ENCODE results near the gene AGO3.
A peak's percentile ranks its signal among the peaks of the same experiment; 100 is the strongest.

Gene AGO3

DNA sequence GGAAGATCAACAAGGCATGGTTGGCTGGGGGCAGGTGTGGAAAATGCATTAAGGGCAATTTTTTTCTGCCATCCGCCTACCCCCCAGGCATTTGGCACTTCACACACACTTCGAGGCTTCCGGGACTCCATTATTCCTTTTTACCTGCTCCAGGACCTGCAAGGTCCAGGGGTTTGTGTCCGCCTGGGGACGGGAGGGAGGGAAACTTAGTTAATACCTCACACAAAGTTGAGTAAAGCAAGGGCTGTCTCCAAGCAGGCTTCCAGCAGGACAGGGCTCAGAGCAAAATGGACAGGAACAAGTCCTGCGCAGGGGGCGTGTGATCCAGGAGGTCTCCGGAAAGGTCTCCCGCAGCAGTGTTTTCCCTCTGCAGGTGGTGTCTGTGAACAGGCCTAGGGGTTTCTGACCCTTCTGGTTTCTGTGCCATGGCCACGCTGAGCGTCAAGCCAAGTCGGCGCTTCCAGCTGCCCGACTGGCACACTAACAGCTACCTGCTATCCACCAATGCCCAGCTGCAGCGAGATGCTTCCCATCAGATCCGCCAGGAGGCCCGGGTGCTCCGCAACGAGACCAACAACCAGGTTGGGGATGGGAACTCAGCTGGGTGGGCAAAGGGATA is 153.7 kb downstream of the AGO3 start:
- DNase-seq, result no peak

DNA sequence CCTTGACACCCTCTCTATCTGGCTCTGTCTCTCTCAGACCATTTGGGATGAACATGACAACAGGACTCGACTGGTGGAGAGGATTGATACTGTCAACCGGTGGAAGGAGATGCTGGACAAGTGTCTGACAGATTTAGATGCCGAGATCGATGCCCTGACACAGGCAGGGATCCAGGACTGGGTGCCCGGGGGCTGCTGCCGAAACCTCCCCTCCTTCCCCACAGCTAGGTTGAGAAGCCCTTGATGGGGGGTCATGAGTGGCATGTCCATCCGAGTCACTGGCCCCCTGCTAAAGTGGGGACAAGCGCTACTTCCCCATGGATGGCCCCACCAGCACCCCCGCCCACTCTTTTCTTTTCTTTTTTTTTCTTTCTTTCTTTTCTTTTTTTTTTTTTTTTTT is 154.2 kb downstream of the AGO3 start:
- no peak for DNase-seq

DNA sequence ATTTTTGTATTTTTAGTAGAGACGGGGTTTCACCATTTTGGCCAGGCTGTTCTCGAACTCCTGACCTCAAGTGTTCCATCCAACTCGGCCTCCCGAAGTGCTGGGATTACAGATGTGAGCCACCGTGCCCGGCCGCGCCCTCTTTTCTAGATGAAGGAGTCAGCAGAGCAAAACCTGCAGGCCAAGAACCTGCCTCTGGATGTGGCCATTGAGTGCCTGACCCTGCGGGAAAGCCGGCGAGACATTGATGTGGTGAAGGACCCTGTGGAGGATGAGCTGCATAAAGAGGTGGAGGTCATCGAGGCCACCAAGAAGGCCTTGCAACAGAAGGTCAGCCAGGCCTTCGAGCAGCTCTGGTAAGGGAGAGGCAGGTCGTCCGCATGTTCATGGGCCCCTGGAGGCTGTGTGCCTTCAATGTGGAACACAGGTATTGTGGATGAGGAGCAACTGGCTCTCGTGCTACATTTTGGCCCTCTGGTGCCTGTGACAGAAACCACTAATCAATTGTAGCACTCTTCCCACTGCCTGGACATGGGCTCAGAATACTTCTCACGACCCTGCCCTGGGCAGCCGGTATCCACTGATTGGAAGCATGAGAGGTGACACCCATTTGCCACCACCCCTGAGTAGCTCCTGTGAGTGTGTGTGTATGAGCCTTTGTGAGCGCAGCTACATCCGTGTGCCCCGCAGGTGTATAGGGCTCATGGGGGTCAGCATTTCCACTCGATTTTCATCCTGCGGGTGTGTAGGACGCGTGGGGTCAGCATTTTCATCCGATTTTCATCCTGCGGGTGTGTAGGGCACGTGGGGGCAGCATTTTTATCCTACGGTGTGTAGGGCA is 155.0 kb downstream of the AGO3 start:
- no peak for DNase-seq

DNA sequence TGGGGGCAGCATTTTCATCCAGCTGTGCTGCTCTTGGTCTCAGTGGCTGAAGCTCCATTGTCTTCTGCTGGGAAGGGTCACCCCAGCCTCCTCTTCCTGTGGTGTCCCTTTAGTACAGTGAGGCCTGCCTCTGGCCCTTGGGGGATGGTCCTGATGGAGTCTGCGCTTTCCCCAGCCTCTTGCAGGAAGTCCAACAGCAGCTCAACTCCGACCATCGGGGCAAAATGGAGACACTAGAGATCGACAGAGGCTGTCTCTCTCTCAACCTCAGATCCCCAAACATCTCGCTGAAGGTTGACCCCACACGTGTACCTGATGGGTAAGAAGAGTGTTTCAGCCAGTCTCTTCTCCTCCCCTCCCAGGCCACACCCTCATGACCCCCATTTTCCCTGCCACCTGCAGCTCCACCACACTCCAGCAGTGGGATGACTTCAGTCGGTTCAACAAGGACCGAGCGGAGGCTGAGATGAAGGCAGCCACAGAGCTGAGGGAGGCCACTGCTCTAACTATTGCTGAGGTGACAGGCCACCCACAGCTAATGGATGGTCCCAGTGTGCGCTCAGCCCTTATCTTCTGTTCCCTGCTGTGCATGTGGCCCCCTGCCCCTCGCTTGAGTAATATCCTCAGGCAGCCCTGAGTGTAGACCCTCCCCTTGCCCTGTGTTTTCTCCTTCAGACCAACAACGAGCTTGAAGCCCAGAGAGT is 155.8 kb downstream of the AGO3 start:
- DNase-seq, result no peak

DNA sequence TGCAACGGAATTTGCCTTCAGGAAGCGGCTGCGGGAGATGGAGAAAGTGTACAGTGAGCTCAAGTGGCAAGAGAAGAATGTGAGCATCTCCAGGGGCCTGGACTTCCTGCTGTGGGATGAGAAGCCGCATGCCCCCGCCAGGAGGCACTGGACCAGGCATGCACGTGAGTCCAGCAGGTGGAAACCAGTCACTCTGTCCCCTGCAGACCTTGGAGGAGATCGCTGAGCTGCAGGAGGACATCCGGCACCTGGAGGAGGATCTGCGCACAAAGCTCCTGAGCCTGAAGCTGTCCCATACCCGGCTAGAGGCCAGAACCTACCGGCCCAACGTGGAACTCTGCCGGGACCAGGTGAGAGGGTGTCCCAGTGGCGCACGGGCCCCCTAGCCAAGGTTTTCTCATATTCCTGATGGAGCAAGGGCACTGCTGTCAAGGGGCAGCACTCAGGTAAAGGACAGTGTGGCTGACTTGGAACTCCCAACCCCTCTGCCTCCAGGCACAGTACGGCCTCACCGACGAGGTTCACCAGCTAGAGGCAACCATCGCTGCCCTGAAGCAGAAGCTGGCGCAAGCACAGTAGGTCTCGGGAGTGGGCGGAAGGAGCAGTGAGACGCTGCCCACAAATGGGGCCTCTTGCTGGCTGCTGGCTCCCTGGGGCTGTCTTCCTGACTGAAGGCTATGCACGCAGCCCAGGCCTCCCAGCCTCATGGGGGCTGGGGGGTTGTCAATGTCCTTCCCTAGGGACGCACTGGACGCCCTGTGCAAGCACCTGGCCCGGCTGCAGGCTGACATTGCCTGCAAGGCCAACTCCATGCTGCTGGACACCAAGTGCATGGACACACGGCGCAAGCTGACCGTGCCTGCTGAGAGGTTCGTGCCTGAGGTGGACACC is 156.6 kb downstream of the AGO3 start:
- no peak for DNase-seq

DNA sequence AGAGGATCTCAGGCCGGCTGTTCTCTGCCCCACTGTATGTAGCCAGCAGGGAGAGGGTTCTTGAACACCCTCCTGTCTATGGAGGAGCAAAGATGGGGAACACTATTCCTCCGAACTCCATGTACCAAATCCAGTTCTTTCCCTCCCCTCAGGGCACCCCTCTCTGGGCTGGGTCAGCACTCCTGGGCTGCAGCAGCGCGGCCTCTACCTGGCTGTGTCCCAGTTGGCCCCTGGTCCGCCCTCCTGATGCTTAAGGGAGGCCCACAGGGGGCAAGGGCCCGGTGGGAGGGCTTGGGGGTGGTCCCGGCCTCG is 157.3 kb downstream of the AGO3 start:
- no peak for DNase-seq

DNA sequence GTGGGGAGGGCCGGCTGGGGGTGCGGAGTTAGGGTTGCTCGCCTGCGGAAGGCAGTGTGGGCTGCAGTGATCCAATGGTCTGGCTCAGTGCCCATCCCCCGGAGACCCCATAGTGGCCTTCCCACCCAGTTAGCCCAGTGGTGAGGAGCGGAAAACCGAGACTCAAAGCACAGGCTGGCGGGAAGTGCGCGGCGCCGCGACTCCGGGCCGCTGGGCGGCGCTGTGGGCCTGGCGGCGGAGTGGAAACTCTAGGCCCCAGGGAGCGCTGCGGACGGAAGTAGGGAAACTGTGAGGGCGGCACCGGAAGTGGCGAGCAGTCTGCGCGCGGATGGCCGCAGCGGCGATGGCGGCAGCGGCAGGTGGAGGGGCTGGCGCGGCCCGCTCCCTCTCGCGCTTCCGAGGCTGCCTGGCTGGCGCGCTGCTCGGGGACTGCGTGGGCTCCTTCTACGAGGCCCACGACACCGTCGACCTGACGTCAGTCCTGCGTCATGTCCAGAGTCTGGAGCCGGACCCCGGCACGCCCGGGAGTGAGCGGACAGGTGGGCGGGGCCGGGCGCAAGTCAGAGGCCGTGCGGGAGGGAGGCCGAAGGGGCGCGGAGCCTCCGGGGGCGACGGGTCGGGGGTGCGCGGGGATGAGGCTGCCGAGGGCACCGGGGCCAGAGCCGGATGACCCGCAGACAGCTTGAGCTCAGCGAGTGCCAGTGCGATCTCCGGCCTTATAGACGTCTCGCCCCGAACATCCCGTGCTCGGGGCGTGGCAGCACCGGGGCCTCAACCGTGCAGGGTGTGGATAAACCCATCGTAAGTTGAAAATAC is 157.9 kb downstream of the AGO3 start, which contains the start of gene ADPRS:
Gene ADPRS, plus strand, starts transcription at position 316 of the 816 bp plus-strand sequence. Its CDS starts 13 bp downstream, at position 329.
- peak; percentile 90 for DNase-seq

DNA sequence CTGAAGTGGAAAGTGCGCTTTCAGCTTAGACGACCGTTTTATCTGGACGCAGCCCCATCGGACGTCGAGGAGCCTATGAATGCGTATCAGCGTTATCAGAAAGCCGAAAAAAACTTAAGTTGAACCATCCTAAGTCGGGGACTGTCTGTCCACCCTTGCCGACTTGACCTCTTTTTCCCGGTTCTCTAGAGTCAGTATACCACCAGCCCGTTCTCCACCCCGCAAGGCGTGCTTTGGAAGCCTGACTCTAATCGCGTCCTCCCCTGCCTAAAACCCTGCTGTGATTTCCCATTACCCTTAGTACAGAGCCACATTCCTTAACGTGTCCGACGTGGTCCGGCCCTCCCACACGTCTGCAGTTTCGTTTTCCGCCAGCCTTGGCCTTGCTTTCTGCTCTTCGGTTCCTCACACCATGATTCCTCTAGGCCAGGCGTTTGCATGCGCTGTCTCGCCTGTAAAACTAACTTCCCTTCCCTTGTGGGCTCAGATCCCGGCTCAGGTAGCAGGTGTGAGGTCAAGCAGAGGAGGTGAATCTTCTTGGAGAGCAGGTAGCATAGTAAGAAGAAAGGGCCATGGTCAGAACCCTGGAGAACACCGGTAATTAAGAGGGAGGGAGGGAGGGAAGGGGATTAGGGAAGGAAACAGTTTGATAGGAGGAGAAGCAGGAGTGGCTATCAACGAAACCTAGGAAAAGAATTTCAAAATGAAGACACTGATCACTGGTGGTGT is 158.7 kb downstream of the AGO3 start:
- DNase-seq, result no peak

DNA sequence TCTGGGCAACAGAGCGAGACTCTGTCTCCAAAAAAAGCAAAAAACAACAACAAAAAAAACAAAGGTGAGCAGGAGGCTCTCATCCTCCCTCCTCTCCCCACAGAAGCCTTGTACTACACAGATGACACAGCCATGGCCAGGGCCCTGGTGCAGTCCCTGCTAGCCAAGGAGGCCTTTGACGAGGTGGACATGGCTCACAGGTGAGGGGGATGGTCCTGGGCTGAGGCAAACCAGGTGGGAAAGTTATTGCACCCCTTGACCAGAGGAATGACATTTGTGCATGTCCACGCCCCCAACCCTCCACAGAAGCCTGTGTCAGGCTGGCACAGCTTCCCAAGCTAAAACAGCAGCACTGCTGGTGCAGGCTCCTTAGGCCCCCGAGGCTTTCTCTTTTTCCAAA is 160.2 kb downstream of the AGO3 start:
- no peak for DNase-seq

DNA sequence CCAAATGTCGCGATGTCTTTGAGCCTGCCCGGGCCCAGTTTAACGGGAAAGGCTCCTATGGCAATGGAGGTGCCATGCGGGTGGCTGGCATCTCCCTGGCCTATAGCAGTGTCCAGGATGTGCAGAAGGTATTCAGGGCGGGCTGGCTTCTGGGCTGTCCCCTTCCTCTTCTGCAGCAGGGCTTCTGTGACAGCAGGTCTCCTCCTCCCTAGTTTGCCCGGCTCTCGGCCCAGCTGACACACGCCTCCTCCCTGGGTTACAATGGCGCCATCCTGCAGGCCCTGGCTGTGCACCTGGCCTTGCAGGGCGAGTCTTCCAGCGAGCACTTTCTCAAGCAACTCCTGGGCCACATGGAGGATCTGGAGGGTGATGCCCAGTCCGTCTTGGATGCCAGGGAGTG is 160.8 kb downstream of the AGO3 start:
- no peak for DNase-seq

DNA sequence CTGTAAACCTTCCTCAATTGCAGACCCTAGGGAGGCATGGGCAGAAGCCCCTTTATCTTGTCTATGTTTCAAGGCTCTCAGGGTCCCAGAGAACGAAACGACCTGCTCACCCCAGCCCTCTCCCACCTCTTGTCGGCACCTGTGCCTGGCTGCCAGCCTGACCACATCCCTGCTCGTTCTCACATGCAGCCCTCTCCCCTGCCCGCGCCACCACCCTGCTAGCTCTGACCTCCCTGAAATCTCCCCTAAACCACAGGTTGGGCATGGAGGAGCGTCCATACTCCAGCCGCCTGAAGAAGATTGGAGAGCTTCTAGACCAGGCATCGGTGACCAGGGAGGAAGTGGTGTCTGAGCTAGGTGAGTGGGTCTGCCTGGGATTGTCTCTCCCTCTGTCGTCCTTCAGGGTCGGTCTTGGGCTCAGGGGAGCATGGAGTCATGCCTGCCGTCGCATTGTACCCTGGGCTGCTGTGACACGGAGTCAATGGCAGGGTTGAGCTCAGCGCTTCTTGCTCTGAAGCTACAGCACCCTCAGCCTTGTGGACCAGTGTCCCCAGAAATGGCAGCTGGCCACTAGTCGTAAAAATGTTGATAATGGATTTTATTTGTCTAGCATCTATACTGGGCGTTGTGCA is 161.4 kb downstream of the AGO3 start:
- no peak for DNase-seq

DNA sequence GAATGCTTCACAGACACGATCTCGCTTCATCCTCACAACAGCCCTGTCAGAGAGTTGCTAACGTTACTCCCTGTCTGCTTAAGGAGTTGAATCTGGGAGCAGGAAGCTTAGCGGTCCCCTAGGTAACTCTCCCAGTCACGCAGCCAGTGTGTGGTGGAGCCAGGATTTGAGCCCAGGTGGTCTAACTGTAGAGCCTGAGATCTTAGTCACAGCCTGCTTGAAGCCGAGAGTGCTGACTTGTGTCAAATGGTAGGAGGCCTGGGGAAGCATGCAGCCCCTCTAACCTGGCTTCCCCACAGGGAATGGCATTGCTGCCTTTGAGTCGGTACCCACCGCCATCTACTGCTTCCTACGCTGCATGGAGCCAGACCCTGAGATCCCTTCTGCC is 161.9 kb downstream of the AGO3 start:
- no peak for DNase-seq

DNA sequence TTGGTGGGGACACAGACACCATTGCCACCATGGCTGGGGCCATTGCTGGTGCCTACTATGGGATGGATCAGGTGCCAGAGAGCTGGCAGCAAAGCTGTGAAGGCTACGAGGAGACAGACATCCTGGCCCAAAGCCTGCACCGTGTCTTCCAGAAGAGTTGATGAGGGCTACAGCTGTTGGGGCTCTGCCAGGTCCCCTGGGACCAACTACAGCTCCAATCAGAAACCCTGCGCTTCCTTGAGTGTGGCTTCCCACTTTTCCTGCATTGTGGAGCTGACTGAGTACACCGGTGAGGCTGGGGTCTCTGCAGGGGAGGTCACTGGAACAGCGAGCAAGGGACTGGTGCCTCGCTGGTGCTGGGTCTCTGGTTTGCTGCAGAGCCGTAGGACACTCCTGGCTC is 162.3 kb downstream of the AGO3 start:
- no peak for DNase-seq

DNA sequence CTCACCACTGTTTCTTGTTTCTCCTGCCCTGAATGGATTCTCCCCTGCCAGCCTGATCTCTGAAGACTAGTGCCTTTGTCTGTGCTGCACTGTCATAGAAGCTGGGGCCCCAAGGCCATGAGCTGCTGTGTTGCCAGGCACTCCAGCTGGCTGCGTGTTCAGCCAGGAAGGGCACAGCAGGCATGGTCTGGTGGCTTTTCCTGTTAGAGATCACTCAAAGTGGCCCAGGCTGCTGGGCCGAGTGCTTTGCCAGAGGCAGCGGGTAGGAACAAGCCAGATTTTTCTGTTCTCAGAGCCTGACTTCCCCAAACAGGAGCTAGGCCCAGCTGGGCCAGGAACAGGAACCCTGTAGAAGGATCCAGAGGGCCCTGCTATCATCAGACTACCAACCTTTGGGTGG is 163.0 kb downstream of the AGO3 start:
- no peak for DNase-seq

DNA sequence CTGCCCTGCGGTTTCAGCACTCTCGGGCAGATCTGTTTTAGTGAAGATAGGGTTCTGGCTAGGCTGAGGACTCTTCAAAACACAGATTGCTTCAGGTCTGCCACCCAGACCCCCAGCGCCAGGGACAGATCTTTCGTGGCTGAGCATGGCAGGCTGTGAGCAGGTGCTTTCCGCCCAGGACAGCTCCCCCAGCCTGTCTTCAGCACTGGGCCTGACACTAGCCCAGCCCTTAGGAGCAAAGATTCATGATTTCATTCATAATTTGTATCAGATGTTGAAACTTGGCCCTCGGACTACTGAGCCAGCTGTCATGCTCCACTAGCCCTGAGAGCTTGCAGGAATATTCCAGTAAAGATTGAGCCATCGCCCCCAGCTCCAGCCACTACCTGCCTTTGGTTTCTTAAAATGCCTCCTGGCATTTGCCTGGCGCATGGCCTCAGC is 163.7 kb downstream of the AGO3 start:
- no peak for DNase-seq

DNA sequence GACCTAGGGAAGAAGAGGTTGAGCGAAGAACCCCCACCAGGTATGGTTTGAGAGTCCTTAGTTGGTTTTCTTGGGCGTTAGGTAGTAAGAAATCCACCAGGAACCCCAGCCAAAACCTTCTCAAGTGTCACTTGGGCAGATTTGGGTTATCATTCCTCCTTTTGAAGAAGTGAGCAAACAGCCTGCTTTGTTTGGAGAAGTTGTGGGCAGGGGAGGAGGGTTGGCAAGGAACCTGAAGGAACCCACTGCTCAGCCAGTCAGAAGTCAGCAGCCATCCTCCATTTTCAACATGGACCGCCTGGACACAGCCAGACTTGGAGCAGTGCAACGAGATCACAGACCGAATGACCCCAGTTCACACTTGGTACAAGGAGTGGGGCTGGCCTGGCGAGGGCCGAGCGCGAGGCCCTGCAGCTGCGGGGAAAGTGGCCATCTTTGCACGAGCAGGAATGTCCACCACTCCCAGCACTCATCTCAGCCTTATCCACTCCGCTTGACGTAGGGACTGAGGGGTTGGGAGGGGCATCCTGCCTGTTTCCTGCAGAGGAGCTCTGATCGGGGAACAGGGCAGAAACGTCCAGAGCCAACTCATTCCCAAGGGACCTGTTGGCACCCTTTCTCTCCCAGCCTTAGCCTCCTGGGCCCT is 165.0 kb downstream of the AGO3 start:
- DNase-seq, result no peak

DNA sequence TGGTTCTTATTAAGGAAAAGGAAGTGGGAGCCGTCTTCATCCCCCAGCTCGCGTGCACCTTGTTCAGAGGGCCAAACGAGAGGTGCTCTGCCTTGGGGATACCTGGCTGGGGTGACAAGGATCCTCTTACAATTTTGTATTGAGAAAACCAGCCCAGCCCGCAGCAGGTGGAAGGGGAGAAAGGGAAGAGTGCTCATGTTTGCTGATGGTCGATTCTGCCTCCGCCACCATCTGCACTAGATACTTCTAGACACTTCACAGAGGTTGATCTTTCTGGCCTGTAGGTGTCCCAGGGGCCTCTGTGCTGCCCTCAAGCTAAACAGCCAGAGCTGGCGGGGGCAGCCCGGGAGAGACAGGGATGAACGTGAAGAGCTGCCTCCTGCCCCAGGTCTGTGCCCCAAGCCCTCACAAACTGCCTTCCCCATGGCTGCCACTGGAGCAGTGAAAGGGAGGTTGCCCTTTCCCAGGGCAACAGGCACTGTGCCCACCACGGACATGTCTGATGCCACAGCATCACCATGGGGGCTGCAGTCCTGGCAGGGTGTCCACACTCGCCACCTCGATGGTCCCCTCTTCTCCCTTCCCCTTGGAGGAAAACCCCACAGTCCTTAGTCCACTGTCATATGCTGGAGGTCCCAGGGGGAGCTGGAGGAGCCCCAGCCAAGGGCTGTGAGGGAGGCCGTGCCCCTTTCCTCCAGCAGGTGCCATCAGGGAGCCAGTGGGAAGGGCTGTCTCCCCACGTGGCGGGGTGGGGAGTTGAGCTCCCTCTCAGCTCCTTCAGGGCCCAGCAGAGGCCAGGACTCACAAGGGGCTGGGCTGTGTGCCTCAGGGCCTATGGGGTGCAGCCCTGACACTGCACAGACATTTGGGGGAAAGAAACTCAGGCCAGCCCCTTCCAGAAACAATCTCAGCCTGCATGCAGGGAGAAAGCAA is 165.9 kb downstream of the AGO3 start:
- DNase-seq, result no peak

DNA sequence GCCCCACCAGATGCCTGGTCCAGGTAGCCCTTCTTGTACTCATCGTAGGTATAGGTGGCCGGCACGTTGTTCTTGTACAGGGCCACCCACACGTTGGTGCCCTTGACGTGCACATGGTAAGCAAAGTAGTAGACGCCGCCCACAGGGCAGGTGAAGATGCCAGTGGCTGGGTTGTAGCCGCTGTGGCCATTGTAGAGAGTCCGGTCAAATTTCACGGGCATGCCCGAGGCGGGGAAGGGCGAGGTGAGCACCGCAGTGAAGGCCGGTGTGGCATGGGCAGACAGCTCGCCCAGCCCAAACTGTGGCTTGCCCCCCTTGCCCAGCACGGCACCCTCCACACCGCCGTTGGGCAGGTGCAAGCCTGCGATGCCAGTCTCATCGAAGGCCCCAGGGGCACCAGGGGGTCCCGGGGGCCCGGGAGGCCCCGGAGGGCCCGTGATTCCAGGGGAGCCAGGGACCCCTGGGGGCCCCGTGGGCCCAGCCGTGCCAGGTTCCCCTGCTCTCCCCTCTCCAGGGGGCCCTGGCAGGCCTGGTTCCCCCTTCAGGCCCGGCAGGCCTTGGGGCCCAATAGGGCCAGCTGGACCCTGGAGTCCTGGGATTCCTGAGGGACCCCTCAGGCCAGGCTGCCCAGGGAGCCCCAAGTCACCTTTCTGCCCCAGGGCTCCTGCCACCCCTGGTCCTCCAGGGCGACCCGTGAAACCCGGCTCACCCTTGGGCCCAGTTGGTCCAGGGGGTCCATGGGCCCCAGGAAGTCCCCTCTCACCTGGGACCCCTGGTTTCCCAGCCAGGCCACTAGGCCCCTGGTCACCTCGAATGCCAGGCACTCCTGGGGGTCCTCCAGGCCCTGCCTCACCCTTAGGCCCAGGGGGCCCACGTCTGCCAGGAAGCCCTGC is 167.0 kb downstream of the AGO3 start:
- DNase-seq, result no peak

Data from activated naive CD4-positive, alpha-beta T cell treated with anti-CD3 and anti-CD28 coated beads, Interleukin-2, amount 50 U/mL, for 16 hours (primary cell).